GM23248 (cell line): Measurements from ENCODE around the gene LRP1. TPM values are rescaled to one million over a fixed set of nuclear protein-coding genes. Genes with fewer than 3 reads are reported as not detected.

Experiments used
- DNase-seq: peaks from one replicate; pipeline ENCODE4 v3.0.0-alpha.2; 2015
- H2AFZ ChIP-seq: fragments of 200-600 bp; sonication (generic); 2 replicates; pipeline ENCODE4 v1.6.1; 2016; ENCODE audit warnings: antibody characterized with exemption
- H3F3A ChIP-seq: fragments of 200-600 bp; sonication (generic); 2 replicates; pipeline ENCODE4 v1.6.1; 2016; ENCODE audit warnings: mild to moderate bottlenecking, antibody characterized with exemption, mixed run types; ENCODE audit not compliant: insufficient read depth
- H3K27ac ChIP-seq: fragments of 200-600 bp; sonication (generic); 2 replicates; pipeline ENCODE4 v1.5.1; 2016; ENCODE audit warnings: mild to moderate bottlenecking
- H3K27me3 ChIP-seq: fragments of 200-600 bp; sonication (generic); replicated peaks from 2 replicates; pipeline ENCODE4 v1.6.1; 2016; ENCODE audit warnings: mild to moderate bottlenecking; ENCODE audit not compliant: insufficient read depth
- H3K36me3 ChIP-seq: fragments of 200-600 bp; sonication (generic); 2 replicates; pipeline ENCODE4 v1.6.1; 2016; ENCODE audit warnings: low read depth, mild to moderate bottlenecking
- H3K4me1 ChIP-seq: fragments of 200-600 bp; sonication (generic); 2 replicates; pipeline ENCODE4 v1.6.1; 2016; ENCODE audit warnings: mild to moderate bottlenecking; ENCODE audit not compliant: insufficient read depth
- H3K4me2 ChIP-seq: fragments of 200-600 bp; sonication (generic); one replicate; pipeline ENCODE4 v1.6.1; 2016; ENCODE audit warnings: mild to moderate bottlenecking; ENCODE audit not compliant: unreplicated experiment
- H3K4me3 ChIP-seq: fragments of 200-600 bp; sonication (generic); 2 replicates; pipeline ENCODE4 v1.5.1; 2016; ENCODE audit warnings: mild to moderate bottlenecking
- H3K79me2 ChIP-seq: fragments of 200-600 bp; sonication (generic); 2 replicates; pipeline ENCODE4 v1.6.1; 2016; ENCODE audit warnings: mild to moderate bottlenecking; ENCODE audit not compliant: insufficient read depth
- H3K9ac ChIP-seq: fragments of 200-600 bp; sonication (generic); 2 replicates; pipeline ENCODE4 v1.6.1; 2016; ENCODE audit warnings: mild to moderate bottlenecking
- H3K9me2 ChIP-seq: fragments of 200-600 bp; sonication (generic); 2 replicates; pipeline ENCODE4 v1.6.1; 2016; ENCODE audit warnings: mixed run types, mild to moderate bottlenecking, moderate library complexity; ENCODE audit not compliant: insufficient read depth
- H3K9me3 ChIP-seq: fragments of 200-600 bp; sonication (generic); one replicate; pipeline ENCODE4 v1.6.1; 2017; ENCODE audit warnings: low read depth
- H4K20me1 ChIP-seq: fragments of 200-600 bp; sonication (generic); 2 replicates; pipeline ENCODE4 v1.6.0; 2016; ENCODE audit not compliant: insufficient read depth
- EZH2 ChIP-seq: fragments of 200-600 bp; sonication (generic); IDR thresholded peaks from 2 replicates; pipeline ENCODE4 v1.6.1; 2018; ENCODE audit warnings: antibody characterized with exemption, mild to moderate bottlenecking; ENCODE audit not compliant: insufficient read depth, poor library complexity, severe bottlenecking
- EZH2phosphoT487 ChIP-seq: fragments of 200-600 bp; sonication (generic); IDR thresholded peaks from 2 replicates; pipeline ENCODE4 v1.6.1; 2018; ENCODE audit warnings: antibody characterized with exemption, moderate library complexity, mild to moderate bottlenecking, low read depth; ENCODE audit not compliant: insufficient read depth
- WGBS, 2 experiments: methylation state at CpG; one replicate each; pipeline ENCODE4 v1.1.6; 2015 to 2017; ENCODE audit warnings: low lambda C conversion rate in 2 of 2, low coverage in 1 of 2; ENCODE audit errors: missing lambda C conversion rate in 2 of 2; 5-methylcytosine and 5-hydroxymethylcytosine counted together
- in situ Hi-C: fragments of 300-500 bp; cut with MboI; formaldehyde crosslinking; loops from 2 replicates; pipeline ENCODE4 v1.15.0; 2020
- polyA plus RNA-seq: library from polyadenylated mRNA; unstranded; fragments of >200 nt; fragmentation: Nextera tagmentation; extraction: Ambion mirVana; gene quantifications from 2 replicates; pipeline ENCODE4 v1.2.1, GENCODE V29; 2016
- total RNA-seq: library from RNA; depleted of rRNA; stranded (reverse); fragments of >200 nt; shearing (Covaris generic); gene quantifications from 2 replicates; pipeline ENCODE4 v1.2.3, GENCODE V29; 2014

LRP1 gene
- total and polyA plus RNA-seq, 2 experiments from 2014 or later = 166 to 257 TPM

DNA sequence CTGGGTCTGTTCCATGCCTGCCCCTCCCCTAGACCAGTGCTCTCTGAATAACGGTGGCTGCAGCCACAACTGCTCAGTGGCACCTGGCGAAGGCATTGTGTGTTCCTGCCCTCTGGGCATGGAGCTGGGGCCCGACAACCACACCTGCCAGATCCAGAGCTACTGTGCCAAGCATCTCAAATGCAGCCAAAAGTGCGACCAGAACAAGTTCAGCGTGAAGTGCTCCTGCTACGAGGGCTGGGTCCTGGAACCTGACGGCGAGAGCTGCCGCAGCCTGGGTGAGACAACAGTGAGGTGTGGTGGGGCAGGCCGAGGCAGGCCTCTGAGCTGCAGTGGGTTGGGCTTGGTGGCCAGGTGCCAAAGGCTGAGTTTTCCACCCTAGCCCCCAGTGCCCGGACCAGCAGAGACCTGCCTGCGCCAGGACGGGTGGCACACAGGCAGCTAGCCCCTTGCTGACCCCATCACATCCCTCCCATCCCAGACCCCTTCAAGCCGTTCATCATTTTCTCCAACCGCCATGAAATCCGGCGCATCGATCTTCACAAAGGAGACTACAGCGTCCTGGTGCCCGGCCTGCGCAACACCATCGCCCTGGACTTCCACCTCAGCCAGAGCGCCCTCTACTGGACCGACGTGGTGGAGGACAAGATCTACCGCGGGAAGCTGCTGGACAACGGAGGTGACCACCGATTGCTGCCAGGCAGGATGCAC lies 47.3 kb downstream of the LRP1 start:
- no peaks in the 10 kb centered on the region for H4K20me1 ChIP-seq
- H3K27me3 ChIP-seq = no peaks in the 10 kb centered on the region
- no peak overlapping the region for H3K4me2 ChIP-seq
- H3K4me1 ChIP-seq = peaks cover 14% of the 10 kb centered on the region
- no peak overlapping the region for H3K4me3 ChIP-seq
- no peaks in the 10 kb centered on the region for H3K9me2 ChIP-seq
- no peak overlapping the region for H2AFZ ChIP-seq
- TF ChIP-seq EZH2 (no peak), EZH2phosphoT487 (no peak)
- WGBS, 2 experiments = 45 to 48% methylated on average over 29 of the region's 29 CpGs
- H3F3A ChIP-seq = peaks cover 23% of the 10 kb centered on the region
- peaks cover 57% of the 10 kb centered on the region for H3K36me3 ChIP-seq
- H3K27ac ChIP-seq = peak overlapping the region; percentile 48; the same call in 1 of the 2 replicates
- no peaks in the 10 kb centered on the region for H3K9me3 ChIP-seq
- peak; percentile 87 for DNase-seq
- no peak overlapping the region for H3K9ac ChIP-seq
- in situ Hi-C loops = loop anchor here (5.0 kb wide), 1 partner anchor 53 kb away; no protein-coding TSS in a partner anchor
- H3K79me2 ChIP-seq = peaks cover 85% of the 10 kb centered on the region

DNA sequence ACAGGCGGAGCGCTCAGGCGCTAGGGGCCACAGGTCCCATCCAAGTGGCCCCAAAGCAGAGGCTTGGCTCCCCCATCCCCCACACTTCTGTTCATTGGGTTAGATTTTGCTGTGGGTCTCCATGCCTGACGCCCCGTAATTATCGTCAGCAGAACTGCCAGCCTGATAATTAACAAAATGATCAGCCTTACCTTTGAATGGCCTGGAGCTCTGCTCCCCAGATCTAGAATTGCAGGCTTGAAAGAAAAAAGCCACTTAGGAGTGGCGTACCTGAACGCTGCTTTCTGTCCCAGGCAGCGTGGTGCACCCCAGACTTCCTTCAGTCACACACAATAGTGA lies 47.8 kb downstream of the LRP1 start:
- Histone ChIP-seq H3K4me2 (no peak overlapping the region), H3K27me3 (no peaks in the 10 kb centered on the region), H3K9me3 (no peaks in the 10 kb centered on the region), H3K9me2 (no peaks in the 10 kb centered on the region), H3K9ac (peak overlapping the region; percentile 37; the same call in 1 of the 2 replicates), H3K27ac (peak overlapping the region; percentile 48), H3K4me3 (no peak overlapping the region), H2AFZ (no peak overlapping the region), H3K36me3 (peaks cover 56% of the 10 kb centered on the region), H3K4me1 (peaks cover 13% of the 10 kb centered on the region), H4K20me1 (no peaks in the 10 kb centered on the region), H3F3A (peaks cover 18% of the 10 kb centered on the region; the same call in 1 of the 2 replicates), H3K79me2 (peaks cover 79% of the 10 kb centered on the region)
- in situ Hi-C loops = loop anchor here (5.0 kb wide), 1 partner anchor 54 kb away; no protein-coding TSS in a partner anchor
- DNase-seq = no peak
- WGBS, 2 experiments = 87 to 89% methylated on average over 9 of the region's 9 CpGs
- TF ChIP-seq EZH2 (no peak), EZH2phosphoT487 (no peak)

GRCh38 chr12:57176846-57177245 lies 48.6 kb downstream of the LRP1 start:
- H3K27ac ChIP-seq = peak overlapping the region; percentile 48
- in situ Hi-C loops = loop anchor here (5.0 kb wide), 1 partner anchor 55 kb away; no protein-coding TSS in a partner anchor
- TF ChIP-seq EZH2 = no peak
- TF ChIP-seq EZH2phosphoT487 = no peak
- H3K27me3 ChIP-seq = no peaks in the 10 kb centered on the region
- H3K4me2 ChIP-seq = no peak overlapping the region
- H3F3A ChIP-seq = peaks cover 22% of the 10 kb centered on the region
- no peaks in the 10 kb centered on the region for H3K9me2 ChIP-seq
- WGBS, 2 experiments = 63 to 66% methylated on average over 9 of the region's 9 CpGs
- peaks cover 61% of the 10 kb centered on the region for H3K36me3 ChIP-seq
- no peaks in the 10 kb centered on the region for H4K20me1 ChIP-seq
- no peak overlapping the region for H2AFZ ChIP-seq
- DNase-seq = peak; percentile 81
- peaks cover 7% of the 10 kb centered on the region; the same call in 1 of the 2 replicates for H3K4me1 ChIP-seq
- H3K4me3 ChIP-seq = no peak overlapping the region
- H3K79me2 ChIP-seq = peaks cover 81% of the 10 kb centered on the region
- peak overlapping the region; percentile 41 for H3K9ac ChIP-seq
- no peaks in the 10 kb centered on the region for H3K9me3 ChIP-seq

DNA sequence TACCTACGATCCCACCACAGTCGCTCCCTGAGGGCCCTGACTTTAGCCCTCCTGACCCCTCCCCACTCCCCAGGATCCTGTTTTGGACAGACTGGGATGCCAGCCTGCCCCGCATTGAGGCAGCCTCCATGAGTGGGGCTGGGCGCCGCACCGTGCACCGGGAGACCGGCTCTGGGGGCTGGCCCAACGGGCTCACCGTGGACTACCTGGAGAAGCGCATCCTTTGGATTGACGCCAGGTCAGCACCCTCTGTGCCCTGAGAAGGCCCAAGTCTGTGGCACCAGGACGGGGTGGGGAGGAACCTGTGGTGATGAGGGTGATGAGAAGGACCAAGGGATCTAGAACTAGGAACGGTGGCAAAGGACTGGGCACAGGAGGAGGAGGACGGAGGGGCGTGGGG lies 49.1 kb downstream of the LRP1 start:
- Histone ChIP-seq H3K4me3 (no peak overlapping the region), H2AFZ (no peak overlapping the region), H4K20me1 (no peaks in the 10 kb centered on the region), H3K36me3 (peaks cover 62% of the 10 kb centered on the region), H3F3A (peaks cover 27% of the 10 kb centered on the region), H3K4me1 (peaks cover 6% of the 10 kb centered on the region; the same call in 1 of the 2 replicates), H3K9me2 (no peaks in the 10 kb centered on the region), H3K79me2 (peaks cover 81% of the 10 kb centered on the region), H3K9me3 (no peaks in the 10 kb centered on the region), H3K27me3 (no peaks in the 10 kb centered on the region), H3K4me2 (no peak overlapping the region), H3K27ac (peak overlapping the region; percentile 48), H3K9ac (peak overlapping the region; percentile 41; the same call in 1 of the 2 replicates)
- in situ Hi-C loops = loop anchor here (5.0 kb wide), 1 partner anchor 55 kb away; no protein-coding TSS in a partner anchor
- DNase-seq = no peak
- 93 to 94% methylated on average over 14 to 16 of the region's 16 CpGs for WGBS, 2 experiments
- TF ChIP-seq EZH2 = no peak
- TF ChIP-seq EZH2phosphoT487 = no peak
